ENCODE measurements around the gene ELAVL1. TPM values are rescaled to one million over a fixed set of nuclear protein-coding genes. Genes with fewer than 3 reads are reported as not detected.
A peak's percentile ranks its signal among the peaks of the same experiment; 100 is the strongest.

The ELAVL1 gene
- total and polyA plus RNA-seq, 10 donors = 13.5 to 66.7 (median 29.9) TPM

DNA sequence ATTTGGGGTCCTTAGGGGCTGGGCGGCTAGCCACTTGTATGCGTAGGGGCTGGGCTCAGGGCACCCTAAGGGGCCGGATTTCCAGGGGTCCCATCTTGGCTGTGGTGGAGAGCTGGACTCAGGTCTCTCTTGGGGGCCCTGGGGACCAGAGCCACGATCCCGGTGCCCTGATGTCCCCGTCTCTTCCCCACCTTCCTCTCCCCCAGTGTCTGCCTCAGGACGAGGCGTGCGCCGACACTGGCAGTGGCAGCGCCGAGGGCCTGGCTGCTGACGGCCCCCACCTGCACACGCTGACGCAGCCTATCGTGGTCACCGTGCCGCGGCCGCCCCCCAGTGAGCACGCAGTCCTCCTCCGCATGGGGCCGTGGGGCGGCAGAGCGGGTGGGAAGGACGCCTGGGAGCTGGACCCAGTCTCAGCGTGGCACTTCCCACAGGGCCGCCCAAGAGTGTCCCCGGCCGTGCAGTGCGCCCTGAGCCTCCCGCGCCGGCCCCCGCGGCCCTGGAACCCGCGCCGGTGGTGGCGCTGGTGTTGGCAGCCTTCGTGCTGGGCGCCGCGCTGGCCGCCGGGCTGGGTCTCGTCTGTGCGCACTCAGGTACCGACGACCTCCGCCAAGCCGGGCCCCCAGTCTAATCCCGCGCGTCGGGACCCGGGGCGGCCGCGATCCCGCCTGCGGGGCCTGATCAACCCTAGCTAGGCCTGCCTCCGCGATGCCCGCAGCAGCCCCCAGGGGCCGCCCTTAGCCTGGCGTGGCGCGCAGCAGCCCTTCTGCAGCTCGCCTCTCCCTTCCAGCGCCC lies 88.0 kb downstream of the ELAVL1 start:
- WGBS, 5 donors = 1 to 2% (median 1%) methylated on average over 26 to 71 of the region's 71 CpGs
- H3K27me3 ChIP-seq (replicated peaks in 1 of 7) = peaks cover 0 to 61% (median 52%) of the 10 kb centered on the region in 7 donors
- H3K27ac ChIP-seq = peak overlapping the region in 2 of 8 donors; percentile 18 to 55
- intact Hi-C loops (cut with DNase I; ENCODE audit: low total_unique reads) = no loop called here
- H3K4me1 ChIP-seq = peaks cover 36 to 69% (median 59%) of the 10 kb centered on the region in 6 donors
- peak; percentile 90 for DNase-seq
- TF ChIP-seq, protein P1, sequence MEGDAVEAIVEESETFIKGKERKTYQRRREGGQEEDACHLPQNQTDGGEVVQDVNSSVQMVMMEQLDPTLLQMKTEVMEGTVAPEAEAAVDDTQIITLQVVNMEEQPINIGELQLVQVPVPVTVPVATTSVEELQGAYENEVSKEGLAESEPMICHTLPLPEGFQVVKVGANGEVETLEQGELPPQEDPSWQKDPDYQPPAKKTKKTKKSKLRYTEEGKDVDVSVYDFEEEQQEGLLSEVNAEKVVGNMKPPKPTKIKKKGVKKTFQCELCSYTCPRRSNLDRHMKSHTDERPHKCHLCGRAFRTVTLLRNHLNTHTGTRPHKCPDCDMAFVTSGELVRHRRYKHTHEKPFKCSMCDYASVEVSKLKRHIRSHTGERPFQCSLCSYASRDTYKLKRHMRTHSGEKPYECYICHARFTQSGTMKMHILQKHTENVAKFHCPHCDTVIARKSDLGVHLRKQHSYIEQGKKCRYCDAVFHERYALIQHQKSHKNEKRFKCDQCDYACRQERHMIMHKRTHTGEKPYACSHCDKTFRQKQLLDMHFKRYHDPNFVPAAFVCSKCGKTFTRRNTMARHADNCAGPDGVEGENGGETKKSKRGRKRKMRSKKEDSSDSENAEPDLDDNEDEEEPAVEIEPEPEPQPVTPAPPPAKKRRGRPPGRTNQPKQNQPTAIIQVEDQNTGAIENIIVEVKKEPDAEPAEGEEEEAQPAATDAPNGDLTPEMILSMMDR (IDR thresholded peaks at IDR 0.05 in 8 of 11, conservative IDR thresholded peaks at IDR 0.05 in 3 of 11) = peak; percentile 19 to 78 (median 68)
- no peak for TF ChIP-seq POLR2A (IDR thresholded peaks at IDR 0.05)
- TF ChIP-seq POLR2AphosphoS5 (IDR thresholded peaks at IDR 0.05) = peak in 1 of 3 donors; percentile 68
- H3K4me3 ChIP-seq = peak overlapping the region in 7 of 8 donors; percentile 25 to 70 (median 41)
- peaks cover 2 to 25% (median 11%) of the 10 kb centered on the region in 6 donors for H3K36me3 ChIP-seq
- H3K9me3 ChIP-seq = no peaks in the 10 kb centered on the region

DNA sequence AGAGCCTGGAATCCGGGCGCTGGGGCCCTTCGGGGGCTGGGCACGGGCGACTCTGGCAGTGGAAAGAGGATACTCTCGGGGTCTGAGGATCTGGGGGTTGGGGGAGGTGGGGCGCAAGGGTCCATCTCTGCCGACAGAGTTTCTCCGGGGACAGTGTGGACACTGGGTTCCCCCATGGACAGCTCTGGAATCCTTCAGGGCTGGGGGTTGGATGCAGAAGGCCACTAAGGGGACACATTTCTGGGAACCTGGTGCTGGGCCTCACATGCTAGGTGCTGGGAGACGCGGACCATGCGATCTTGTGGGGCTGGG lies 88.5 kb downstream of the ELAVL1 start:
- peaks cover 33 to 67% (median 57%) of the 10 kb centered on the region in 6 donors for H3K4me1 ChIP-seq
- no peak for DNase-seq

DNA sequence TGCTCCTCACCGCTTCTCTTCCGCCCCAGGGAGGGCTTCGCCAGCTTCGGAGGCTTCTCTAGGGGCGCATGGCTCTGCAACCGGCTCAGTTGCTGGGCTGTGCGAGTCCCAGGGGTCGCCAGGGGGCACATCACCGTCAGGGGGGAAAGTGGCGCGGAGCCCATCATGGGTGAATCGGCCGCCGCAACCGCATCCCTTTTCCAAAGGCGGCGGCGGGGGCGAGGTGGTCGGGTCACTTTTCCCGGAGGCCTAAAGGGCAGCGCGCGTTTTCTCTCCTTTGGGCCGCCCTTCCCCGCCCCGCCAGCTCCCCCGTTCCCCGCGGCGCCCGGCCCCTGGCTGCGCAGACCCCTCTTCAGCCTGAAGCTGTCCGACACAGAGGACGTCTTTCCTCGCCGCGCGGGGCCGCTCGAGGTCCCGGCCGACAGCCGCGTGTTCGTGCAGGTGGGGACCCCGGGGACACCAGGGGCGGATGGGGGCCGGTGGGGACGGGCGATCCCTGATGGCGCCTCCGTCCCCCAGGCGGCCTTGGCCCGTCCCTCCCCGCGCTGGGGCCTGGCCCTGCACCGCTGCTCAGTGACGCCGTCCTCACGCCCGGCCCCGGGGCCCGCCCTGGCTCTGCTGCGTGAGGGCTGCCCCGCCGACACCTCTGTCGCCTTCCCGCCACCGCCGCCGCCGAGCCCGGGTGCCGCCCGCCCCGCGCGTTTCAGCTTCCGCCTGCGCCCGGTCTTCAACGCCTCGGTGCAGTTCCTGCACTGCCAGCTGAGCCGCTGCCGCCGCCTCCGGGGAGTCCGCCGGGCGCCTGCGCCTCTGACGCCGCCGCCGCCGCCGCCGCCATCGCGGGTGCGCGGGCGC lies 89.1 kb downstream of the ELAVL1 start:
- H3K36me3 ChIP-seq = peaks cover 0 to 27% (median 17%) of the 10 kb centered on the region in 6 donors
- no peaks in the 10 kb centered on the region for H3K9me3 ChIP-seq
- peak overlapping the region in 7 of 8 donors; percentile 25 to 70 (median 40) for H3K4me3 ChIP-seq
- H3K27me3 ChIP-seq (replicated peaks in 1 of 7) = peaks cover 0 to 61% (median 52%) of the 10 kb centered on the region in 7 donors
- peaks cover 27 to 67% (median 52%) of the 10 kb centered on the region in 6 donors for H3K4me1 ChIP-seq
- TF ChIP-seq POLR2AphosphoS5 (IDR thresholded peaks at IDR 0.05) (peak in 1 of 3 donors; percentile 54), POLR2A (IDR thresholded peaks at IDR 0.05) (no peak)
- TF ChIP-seq, protein P1 (IDR thresholded peaks at IDR 0.05 in 8 of 11, conservative IDR thresholded peaks at IDR 0.05 in 3 of 11) = no peak
- WGBS, 5 donors = 0 to 2% (median 1%) methylated on average over 38 to 104 of the region's 104 CpGs
- intact Hi-C loops (cut with DNase I; ENCODE audit: low total_unique reads) = no loop called here
- peak; percentile 89 for DNase-seq
- H3K27ac ChIP-seq = peak overlapping the region in 1 of 8 donors; percentile 4

More for the DNA sequence above, 88.5 kb downstream of the ELAVL1 start:
- TF ChIP-seq, protein P1 (IDR thresholded peaks at IDR 0.05 in 8 of 11, conservative IDR thresholded peaks at IDR 0.05 in 3 of 11) = no peak
- TF ChIP-seq POLR2A (IDR thresholded peaks at IDR 0.05) = no peak
- TF ChIP-seq POLR2AphosphoS5 (IDR thresholded peaks at IDR 0.05) = no peak
- intact Hi-C loops (cut with DNase I; ENCODE audit: low total_unique reads) = no loop called here
- Histone ChIP-seq H3K27ac (peak overlapping the region in 2 of 8 donors; percentile 4 to 55), H3K36me3 (peaks cover 0 to 25% (median 12%) of the 10 kb centered on the region in 6 donors), H3K9me3 (no peaks in the 10 kb centered on the region), H3K27me3 (replicated peaks in 1 of 7) (peaks cover 0 to 61% (median 52%) of the 10 kb centered on the region in 7 donors), H3K4me3 (peak overlapping the region in 6 of 8 donors; percentile 25 to 70 (median 41))
- 6 to 9% (median 8%) methylated on average over 9 to 12 of the region's 12 CpGs for WGBS, 5 donors
